Measurements from ENCODE around the gene ZFP92. TPM values are rescaled to one million over a fixed set of nuclear protein-coding genes. Genes with fewer than 3 reads are reported as not detected.

ZFP92 gene
- total RNA-seq, 1 donor from 2014 or later = 0.59 TPM

DNA sequence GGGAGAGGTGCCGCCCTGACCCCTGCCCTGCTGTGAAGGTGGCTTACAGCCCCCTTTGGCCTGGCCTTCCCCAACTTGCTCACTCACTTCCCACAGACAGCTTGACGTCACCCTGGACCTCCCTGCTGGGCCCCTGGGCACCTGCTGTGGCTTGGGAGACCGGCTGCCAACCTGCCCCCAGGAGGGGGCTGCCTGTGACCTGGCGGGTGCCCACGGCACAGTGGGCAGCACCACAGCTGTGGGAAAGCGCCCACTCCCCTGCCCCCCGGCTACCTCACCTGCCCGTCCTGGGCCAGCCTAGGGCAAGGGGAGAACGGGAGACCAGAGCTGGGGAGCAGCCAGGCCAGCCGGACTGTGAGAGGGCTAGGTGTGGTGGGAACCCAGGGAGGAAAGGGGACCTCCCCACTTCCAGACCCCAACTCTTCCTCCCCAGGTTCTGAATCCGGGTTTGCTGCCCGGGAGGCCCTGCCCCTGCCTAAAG lies 2.4 kb upstream of the ZFP92 start:
- DNase-seq = no peak

DNA sequence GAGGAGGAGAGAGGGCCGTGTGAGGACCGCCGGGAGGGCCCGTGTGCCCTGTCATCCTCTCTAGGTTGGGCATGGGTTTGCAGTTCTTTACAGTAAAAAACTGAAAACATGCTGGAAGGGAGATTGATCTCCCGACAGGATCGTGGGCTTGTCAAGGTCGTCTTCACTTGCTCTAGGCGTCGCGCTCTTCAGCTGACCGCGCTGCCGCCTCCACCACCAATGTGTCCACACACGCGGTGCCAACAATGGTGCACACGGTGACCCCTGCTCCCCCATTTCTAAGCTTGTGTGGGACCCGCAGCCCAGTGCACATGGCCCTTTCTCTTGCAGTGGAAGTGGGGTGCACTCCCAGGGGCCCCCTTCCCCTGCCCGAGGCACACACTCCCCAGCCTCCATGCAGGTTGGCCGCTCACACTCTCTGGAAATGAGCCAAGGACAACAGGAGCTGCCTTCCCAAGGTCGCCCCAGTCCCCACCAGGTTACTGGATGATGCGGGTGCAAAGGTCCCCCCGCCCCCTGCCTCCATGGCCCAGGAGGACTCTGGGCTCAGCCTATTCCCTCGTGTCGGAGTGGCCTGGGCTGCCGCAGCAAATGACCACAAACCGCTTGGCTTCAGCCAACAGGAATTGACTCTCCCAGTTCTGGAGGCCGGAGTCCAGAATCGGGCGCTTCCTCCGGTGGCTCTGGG lies 1.7 kb upstream of the ZFP92 start:
- DNase-seq = no peak

DNA sequence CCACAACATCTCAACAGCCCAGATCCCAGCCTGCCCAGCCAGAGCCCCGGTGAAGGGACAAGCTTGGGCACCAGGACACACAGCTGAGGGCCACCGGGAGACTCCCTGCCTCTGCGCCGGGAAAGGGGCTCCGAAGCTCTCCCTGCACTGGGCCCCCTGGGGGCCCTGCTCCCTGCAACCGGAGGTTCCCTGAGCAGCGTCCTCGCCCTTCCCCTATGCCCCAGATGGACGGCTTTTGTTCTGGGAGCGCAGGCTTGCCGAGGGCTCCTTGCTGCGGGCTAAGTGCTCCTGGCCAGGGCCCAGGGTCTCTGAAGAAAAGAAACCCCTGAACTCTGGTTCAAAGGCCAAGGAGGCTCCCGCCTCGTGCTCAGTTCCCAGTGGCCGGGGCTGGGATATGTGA lies 899 bp upstream of the ZFP92 start:
- DNase-seq = no peak

DNA sequence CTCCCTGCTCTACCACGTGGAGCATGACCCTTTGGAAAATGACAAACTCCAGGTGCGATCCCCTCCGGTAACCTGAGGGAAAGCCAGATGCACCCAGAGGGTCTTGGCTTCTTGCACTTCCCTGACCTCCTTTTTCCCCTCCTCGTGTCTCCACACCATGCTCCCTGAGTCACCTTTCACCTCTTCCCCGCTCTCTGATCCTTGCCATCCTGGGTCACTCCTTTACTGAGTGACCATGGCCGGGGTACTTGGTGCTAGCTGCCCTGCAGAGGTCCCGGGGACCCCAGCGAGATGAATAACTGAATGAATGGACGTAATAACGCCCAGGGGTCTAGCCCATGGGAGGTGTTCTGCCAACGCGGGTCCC lies 401 bp upstream of the ZFP92 start:
- DNase-seq = no peak

DNA sequence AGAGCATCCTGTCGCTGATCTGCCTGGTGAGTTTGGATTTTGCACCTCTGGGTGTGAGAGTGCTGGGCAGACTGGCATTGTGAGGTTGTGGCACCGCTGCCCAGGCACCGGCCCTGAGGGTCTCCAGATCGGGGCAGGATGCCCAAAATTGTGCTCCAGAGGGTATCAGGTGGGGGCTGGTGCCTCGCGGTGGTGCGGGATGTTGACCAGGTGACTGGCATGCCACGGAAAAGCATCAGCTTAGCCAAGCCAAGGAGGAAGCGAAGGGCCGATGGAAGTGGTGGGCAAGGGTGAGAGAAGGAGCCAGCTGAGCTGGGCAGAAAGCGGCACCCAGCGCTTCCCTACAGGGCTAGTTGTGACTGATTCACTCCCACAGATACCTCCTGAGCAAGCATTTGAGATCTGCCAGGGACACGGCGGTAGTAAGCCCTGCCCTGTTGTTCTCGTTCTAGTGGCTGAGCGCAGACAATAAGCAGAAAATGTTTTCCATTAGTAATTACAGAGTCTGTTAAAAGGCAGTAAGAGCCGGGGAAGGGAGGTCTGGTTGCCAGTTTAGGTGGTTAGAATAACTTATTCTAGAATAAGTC lies 809 bp downstream of the ZFP92 start:
- no peak for DNase-seq

DNA sequence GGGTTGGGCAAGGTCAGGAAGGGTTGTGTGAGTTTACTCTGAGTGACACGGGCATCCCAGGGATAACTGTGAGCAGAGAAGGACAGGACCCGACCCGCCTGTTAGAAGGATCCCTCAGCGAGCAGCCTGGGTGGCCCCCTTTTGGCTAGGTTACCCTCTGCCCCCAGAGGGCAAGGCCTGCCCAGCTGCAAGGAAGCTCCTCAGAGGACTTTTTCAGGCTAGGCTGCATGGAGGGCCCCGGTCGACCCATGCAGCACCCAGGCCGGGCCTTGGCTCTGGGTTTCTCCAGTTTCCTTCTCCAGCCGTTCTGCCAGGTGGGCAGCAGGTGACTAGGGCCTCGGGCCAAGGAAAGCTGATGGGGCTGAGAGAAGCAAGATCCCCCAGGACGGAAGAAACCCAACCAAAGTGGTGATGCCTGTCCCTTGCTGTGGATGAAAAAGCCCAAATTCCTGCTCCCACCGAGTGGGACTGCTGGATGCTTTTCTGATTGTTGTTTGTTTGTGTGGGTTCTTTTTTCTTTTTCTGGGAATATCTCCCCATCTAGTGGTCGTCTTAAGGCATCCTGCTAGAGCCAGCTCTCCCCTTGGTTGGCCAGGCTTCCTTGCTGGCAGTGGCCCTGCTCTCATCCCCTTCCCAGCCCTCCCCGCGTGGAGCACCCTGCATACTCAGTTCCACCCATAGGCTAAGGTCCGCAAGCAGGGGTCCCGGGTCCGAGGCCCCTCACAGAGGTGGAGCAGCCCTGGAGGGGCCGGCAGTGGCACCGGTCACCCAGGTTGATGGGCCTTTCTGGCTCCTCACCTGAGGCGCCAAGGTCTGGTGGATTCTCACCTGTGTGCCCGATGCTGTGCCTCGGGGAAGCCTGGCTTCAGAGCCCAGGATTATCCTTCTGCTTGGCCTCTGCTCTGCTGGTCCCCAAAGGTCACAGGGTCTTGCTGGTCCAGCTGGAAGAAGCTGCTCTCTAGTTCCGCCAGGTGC lies 1.8 kb downstream of the ZFP92 start:
- no peak for DNase-seq

DNA sequence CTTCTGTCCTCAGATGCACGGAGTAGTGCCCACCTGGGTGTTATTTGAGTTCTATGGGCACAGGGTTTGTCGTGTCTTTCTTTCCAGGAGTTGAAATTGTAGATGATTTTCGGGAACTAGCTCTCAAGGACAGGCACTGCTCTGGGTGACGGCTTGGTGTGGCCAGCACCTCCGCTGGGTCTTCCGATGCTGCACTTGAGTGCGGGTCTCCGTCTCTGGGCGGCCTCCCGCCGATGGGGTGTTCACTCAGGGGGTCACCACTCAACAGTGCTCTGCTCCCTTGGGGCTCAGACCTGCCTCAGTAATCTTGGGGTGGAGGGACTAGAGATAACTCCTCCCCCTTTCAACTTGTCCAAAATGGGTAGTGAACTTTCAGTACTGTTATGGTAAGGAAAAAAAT lies 2.5 kb downstream of the ZFP92 start:
- no peak for DNase-seq

DNA sequence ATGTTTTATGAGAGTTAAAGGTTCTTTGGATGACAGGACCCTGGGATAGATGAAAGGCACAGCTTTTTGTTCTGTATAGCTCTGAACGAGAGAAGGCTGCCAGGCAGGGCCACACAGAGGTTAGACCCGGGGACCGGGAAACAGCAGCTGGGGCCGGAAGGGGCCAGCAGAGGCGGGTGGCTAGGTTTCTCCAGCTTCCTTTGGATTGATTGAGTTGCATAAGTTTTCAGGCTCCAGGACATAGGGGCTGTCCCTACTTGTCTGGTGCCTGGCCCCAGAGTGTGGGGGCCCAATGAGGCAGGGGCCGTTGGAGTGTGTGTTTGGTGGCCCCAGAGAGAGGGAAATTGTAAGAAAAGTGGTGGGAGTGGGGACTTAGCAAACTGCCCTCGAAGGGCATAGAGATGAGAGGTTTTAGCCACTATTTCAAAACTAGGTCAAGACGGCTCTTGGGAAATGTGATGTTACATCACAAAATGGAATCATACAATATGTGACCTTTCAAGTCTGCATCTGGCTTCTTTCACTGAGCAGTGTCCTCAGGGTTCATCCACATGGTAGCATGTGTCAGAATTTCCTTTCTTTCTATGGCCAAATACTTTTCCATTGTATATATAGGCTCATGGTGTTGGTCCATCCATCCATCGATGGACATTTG lies 3.7 kb downstream of the ZFP92 start:
- DNase-seq = no peak

DNA sequence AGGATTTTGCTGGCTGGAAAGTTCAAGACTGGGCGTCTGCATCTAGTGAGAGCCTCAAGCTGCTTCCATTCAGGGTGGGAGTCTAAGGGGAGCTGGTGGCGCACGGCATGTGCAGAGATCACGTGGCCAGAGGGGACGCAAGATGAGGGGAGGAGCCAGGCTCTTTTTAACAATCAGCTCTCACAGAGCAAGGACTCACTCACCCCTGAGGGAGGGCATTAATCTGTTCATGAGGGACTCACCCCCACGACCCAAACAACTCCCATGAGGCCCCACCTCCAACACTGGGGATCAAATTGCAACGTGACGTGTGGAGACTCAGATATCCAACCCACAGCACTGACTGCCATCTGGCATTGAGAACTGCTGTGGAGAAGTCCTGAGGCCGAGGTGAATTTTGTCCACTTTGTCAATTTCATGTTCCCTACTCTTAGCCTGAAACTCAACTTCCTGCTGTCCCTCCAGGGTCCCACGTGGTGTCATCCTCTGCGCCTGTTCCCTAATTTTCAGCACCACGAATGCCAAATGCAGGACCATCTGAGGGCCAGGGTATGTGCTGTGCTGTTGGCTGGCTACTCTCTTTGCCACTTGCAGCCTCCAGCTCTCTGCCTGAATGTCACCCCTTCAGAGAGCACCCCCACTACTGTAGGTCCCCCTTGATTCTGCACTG lies 5.6 kb downstream of the ZFP92 start:
- DNase-seq = no peak

DNA sequence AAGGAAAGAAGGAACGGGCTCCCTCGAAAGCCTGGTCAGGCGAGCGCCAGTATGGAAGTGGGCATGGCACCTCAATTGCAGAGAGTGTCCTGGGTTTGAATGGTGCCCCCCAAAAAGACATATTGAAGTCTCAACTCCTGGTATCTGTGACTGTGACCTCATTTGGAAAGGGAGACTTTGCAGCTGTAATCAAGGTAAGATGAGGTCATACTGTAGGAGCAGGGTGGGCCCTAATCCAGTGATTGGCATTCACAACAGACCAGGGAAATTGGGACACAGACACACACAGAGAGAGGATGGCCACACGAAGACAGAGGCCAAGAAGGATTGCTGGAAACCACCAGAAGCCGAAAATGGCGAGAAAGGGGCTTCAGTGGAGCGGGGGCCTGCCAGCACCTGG lies 6.4 kb downstream of the ZFP92 start:
- DNase-seq = no peak

DNA sequence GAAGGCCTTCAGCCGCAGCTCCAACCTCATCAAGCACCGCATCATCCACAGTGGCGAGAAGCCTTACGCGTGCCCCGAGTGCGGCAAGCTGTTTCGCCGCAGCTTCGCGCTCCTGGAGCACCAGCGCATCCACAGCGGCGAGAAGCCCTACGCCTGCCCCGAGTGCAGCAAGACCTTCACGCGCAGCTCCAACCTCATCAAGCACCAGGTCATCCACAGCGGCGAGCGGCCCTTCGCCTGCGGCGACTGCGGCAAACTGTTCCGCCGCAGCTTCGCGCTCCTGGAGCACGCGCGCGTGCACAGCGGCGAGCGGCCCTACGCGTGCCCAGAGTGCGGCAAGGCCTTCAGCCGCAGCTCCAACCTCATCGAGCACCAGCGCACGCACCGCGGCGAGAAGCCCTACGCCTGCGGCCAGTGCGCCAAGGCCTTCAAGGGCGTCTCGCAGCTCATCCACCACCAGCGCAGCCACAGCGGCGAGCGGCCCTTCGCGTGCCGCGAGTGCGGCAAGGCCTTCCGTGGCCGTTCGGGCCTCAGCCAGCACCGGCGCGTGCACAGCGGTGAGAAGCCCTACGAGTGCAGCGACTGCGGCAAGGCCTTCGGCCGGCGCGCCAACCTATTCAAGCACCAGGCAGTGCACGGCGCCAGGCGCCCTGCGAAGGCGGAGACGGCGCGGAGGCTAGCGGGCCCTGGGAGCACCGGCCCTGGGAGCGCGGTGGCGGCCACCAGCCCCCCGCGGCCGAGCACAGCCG lies 9.8 kb downstream of the ZFP92 start:
- no peak for DNase-seq

DNA sequence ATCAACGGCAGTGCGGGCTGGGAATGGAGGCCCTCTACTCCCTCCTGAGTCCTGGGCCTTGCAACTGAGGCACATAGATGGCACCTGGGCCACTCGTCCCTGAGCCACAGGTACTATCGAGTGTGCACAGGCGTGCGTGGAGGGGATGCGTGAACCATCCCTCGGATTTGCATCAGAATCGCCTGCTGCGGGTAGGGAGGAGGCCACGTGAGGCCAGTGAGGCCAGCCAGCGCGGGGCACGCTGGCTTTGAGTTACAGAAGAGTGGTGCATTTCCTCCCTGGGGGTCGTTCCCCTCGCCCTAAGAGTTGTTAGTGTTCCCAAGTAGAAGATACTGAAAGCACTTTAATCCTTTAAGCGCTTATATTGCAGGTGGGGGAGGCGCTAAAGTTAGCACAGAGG lies 10.6 kb downstream of the ZFP92 start:
- DNase-seq = no peak

DNA sequence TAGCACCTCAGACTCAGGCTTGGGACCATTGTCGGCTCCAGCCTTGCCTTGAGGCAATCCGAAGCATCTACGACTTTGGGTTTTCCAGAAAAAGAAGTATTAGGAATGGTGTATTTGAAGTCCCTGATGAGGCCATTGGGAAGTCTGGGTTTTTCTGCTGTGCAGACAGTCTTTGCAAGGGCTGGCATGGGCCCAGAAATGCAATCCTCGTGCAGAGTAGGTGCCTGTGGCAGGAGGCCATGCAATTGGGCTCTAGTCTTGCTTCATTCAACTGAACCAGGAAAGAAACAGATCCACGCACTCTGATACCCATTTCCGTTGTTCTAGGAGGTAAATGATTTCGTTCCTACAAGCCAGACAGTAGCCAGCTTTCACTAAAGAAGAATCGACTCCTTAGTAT lies 12.4 kb downstream of the ZFP92 start:
- no peak for DNase-seq

DNA sequence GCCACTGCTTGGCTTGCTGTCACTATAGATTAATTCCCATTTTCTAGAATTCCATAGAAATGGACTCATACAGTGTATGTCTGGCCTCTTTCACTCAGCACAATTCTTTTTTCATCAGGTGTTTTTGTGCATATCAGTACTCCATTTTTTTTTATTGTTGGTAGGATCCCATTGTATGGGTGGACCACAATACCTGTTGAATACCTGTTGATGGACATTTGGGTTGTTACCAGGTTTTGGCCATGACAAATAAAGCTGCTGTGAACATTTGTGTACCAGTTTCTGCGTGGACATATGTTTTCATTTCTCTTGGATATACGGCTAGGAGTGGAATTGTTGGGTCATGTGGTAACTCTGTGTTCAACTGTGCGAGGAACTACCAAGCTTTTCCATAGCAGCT lies 14.9 kb downstream of the ZFP92 start:
- no peak for DNase-seq

DNA sequence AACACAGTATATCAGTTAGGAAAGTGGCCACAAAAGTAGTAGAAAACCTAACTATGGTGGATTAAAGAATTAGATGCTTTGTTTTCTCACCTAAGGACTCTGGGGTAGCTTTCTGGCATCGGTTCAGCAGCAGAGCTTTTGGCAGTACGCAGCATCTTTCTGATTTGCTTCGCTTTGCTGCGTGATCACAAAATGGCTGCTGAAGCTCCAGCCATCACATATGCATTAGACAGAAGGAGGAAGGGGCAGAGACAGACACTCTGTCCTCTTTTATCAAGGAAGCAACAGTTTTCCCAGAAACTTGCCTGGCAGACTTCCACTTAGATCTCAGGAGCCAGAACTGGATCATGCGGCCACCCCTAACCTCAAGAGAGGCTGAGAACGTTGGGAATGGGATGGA lies 19.5 kb downstream of the ZFP92 start:
- DNase-seq = no peak

DNA sequence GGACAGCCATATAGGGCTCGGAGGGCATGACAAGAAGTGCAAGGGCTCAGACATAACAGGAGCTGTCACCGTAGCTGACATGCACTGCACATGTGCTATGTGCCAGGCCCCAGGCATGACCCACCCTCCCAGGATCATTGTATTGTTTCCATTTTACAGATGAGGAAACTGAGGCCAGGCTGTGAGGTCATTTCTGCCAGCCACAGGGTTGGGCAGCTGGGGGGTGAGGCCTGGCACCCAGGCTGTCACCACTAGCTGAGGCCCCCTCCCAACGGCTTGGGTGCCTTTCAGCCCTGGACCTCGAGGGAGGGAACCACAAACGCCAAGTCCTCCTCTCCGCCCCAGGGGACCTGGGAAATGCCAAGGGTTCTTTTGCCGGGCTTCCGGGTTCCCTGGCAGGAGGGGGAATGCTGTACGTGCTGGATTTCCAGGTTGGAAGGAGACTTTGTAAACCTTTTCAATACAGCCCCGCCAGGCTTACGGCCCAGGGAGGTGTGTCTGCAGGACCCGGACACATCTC lies 21.9 kb downstream of the ZFP92 start:
- no peak for DNase-seq

DNA sequence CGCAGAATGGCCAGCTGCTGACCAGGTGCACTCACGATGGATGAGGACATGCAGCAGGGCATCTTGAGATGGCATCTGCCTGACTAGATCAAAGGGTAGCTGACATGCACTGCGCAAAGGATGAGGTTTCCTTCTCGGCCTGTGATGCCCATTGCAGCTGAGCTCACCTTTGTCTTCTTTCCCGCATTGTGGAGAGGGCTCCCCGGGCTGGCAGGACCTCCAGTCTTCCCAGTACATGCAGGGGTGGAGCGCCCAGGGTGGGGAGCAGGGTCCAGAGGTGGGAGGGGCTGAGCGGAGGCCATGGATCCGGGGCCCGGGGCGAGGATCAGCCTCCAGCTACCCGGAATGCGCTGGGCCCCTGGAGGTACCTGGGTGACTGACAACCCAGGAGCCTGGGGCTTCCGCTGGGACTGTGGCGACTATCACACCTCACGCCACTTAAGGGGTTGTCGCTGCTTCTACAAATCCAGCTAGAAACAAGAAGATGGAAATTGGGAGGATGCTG lies 22.6 kb downstream of the ZFP92 start:
- DNase-seq = no peak

DNA sequence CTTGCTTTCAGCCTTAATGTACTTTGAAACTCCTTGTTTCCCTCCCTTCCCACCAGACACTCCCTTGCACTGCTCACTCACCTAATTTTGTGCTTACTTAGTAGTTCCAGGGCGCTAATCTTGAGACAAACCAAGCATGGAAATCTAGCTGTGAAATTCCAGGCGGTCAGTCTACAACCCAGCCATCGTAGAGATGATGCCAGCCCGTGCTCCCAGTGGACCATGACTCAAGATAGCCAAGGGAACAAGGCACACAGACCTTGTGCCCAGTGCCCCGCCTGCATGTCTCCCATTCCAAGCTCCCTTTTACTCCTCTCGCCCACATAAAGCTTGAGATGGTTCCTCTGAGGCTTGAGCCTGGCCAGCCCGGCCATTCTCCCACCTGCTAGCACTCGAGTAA lies 23.5 kb downstream of the ZFP92 start:
- no peak for DNase-seq

DNA sequence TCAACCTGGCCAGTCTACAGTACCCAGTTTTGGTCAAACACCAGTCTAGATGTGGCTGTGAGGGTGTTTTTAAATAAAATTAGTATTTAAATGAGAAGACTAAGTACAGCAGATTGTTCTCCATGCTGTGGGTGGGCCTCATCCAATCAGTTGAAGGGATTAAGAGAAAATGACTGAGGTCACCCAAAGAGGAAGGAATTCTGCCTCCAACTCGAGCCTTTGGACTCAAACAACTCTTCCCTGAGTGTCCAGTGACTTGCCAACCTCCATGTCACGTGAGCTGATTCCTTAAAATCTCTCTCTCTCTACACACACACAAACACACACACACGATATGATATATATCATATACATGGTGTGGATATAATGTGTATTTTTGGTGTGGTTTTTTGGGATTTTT lies 24.6 kb downstream of the ZFP92 start:
- DNase-seq = no peak

DNA sequence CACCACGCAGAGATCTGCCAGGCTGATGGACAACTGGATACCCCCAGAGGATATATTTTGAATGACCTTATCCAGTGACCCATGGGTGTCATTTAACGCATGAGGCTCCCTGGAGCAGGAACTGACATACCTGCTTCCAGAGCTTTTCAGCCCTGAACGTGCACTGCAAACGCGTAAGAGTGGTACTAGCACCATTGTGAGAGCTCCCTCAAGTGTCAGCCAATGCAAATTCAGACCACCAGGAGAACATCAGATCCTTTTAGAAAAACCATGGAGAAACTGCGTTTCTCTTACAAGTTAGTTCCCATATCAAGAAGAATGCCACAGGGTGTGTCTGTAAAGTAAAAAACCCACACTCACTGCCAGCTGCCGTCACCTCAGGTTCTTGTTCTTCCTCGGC lies 27.3 kb downstream of the ZFP92 start:
- DNase-seq = no peak

DNA sequence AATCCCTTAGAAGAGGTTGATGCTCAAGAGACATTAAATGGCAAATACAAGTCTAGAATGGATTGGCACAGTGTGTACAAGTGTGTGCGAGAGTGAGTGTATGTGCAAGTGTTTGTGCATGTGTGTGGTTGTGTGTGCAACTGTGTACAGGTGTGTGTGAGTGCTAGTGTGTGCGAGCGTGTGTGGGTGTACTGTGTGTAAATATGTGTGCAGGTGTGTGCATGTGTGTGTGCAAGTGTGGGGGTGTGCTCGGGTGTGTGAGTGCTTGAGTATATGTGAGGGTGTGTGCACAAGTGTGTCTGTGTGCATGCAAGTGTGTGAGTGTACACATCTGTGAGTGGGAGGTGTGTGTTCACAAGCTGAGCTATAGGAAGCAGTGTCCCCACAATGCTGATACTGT lies 28.7 kb downstream of the ZFP92 start:
- DNase-seq = no peak
